Measurements from ENCODE around the gene TEKTIP1. TPM values are rescaled to one million over a fixed set of nuclear protein-coding genes. Genes with fewer than 3 reads are reported as not detected.

Gene TEKTIP1
- total and polyA plus RNA-seq, 9 of the 15 experiments (the other 6 are each of a cell fraction or from before 2014, with no cell fraction given), result 0.66 TPM; not detected in 8

DNA sequence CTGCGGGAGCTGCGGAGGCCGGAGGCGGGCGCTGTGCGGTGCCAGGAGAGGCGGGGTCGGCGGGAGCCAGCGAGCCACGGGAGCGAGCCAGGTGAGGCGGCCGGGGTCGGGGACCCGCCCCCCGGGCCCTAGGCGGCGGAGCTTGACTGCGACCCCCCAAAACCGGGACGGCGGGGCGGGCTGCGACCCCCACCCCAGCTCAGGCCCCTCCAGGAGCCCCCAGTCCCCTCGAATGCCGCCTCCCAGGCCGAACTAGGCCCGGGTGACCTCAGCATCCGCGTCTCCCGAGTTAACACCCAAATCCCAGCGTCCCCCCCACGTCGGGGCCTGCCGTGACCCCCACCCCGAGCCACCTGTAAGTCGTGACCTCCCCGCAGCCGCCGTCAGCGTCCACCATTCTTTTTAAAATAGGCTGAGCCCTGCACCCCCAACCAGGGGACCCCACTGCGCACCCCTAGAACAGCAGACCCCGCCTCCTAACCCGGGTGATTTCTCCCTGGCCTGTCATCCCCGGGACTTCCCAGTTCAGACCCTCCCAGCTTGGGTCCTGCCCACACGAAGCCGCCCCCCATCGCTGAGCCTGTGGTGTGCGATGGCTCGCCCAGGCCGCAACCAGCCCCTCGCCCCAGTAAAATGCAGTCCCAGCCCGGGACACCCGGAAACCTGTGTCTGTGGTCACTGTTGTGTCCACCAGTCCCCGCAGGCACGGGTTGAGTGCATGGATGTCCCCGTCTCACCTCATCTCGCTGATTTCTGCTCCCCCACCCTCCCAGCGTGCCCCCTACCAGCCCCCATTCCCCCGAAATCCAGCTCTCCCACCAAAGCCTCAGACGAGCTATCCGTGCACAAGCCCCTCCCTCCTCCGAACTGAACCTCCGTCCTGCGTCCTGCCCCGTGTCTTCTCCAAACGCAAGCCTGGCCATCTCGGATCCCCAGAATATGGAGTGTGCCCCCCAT lies 32.3 kb upstream of the TEKTIP1 start (continued):
- TF ChIP-seq, protein P1, sequence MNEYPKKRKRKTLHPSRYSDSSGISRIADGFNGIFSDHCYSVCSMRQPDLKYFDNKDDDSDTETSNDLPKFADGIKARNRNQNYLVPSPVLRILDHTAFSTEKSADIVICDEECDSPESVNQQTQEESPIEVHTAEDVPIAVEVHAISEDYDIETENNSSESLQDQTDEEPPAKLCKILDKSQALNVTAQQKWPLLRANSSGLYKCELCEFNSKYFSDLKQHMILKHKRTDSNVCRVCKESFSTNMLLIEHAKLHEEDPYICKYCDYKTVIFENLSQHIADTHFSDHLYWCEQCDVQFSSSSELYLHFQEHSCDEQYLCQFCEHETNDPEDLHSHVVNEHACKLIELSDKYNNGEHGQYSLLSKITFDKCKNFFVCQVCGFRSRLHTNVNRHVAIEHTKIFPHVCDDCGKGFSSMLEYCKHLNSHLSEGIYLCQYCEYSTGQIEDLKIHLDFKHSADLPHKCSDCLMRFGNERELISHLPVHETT (CRISPR knock-in tag; conservative IDR thresholded peaks at IDR 0.05 in 1 of 2, IDR thresholded peaks at IDR 0.05 in 1 of 2), result peak in 1 of 2 experiments; percentile 23; a peak in 1 of 4 replicates
- TF ChIP-seq, protein P2, sequence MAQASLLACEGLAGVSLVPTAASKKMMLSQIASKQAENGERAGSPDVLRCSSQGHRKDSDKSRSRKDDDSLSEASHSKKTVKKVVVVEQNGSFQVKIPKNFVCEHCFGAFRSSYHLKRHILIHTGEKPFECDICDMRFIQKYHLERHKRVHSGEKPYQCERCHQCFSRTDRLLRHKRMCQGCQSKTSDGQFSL (CRISPR knock-in tag; IDR thresholded peaks at IDR 0.05), result peak; percentile 82; the same call in 1 of the 2 replicates
- TF ChIP-seq, protein P2 (tag; IDR thresholded peaks at IDR 0.05), result peak in 1 of 2 experiments; percentile 71; a peak in 1 of 4 replicates
- TF ChIP-seq SP1 (CRISPR knock-in tag; IDR thresholded peaks at IDR 0.05), result peak; percentile 62

Data from K562 (cell line).